ENCODE results near the gene CD300LB. TPM values are rescaled to one million over a fixed set of nuclear protein-coding genes. Genes with fewer than 3 reads are reported as not detected.
"Not testable (repeated sequence)": the region's sequence is repeated elsewhere in the genome, so short reads cannot be mapped to it uniquely, and the experiment has no call there.

The CD300LB gene
- total and polyA plus RNA-seq, 10 of the 15 experiments (the other 5 are each of a cell fraction or from before 2014, with no cell fraction given): 0.08 to 0.57 (median 0.25) TPM; not detected in 4

DNA sequence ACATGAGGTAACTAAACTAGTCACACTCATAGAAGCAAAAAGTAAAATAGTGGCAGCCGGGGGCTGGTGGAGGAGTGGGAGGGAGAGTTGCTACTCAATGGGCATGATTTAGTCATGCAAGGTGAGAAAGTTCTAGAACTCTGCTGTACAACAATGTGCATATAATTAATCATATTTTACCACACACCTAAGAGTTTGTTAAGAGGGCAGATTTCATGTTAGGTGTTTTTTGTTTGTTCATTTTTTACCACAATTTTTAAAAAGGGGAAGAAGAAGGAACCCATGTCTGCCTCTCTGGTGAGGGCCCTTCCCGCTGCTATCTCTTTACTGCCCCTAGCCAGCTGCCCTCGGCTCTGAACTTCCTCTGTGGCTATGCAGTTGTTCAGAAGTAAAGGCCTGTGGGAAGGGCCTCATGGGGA, 11.2 kb downstream of the CD300LB start (continued):
- TF ChIP-seq SMAD1 (IDR thresholded peaks at IDR 0.05; ENCODE audit: low read depth, partially characterized antibody) (no peak), NFIC (IDR thresholded peaks at IDR 0.05; ENCODE audit: low read depth, low read length) (peak; percentile 24; the same call in 1 of the 2 replicates), JUND (IDR thresholded peaks at IDR 0.05; ENCODE audit: low read depth, low read length) (no peak), MEF2B (IDR thresholded peaks at IDR 0.05; ENCODE audit: partially characterized antibody, poor library complexity, severe bottlenecking) (peak; percentile 22)
- TF ChIP-seq, protein P1, sequence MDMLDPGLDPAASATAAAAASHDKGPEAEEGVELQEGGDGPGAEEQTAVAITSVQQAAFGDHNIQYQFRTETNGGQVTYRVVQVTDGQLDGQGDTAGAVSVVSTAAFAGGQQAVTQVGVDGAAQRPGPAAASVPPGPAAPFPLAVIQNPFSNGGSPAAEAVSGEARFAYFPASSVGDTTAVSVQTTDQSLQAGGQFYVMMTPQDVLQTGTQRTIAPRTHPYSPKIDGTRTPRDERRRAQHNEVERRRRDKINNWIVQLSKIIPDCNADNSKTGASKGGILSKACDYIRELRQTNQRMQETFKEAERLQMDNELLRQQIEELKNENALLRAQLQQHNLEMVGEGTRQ (IDR thresholded peaks at IDR 0.05; ENCODE audit: borderline replicate concordance, low read depth, low read length): no peak; the same call in 1 of the 2 replicates

DNA sequence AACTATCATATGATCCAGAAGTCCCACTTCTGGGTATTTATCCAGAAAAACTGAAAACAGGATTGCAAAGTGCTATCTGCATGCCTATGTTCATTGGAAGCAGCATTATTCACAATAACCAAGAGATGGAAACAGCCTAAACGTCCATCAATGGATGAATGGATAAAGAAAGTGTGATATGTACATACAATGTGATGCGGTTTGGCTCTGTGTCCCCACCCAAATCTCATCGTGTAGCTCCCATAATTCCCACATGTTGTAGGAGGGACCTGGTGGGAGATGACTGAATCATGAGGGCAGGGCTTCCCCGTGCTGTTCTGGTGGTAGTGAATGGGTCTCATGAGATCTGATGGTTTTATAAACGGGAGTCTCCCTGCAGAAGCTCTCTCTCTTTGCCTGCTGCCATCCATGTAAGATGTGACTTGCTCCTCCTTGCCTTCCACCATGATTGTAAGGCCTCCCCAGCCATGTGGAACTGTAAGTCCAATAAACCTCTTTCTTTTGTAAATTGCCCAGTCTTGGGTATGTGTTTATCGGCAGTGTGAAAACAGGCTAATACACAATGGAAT, 12.8 kb downstream of the CD300LB start:
- not testable (repeated sequence) for FAIRE-seq

More for the DNA sequence above, 12.8 kb downstream of the CD300LB start:
- H3K4me2 ChIP-seq (ENCODE audit: control insufficient read depth, insufficient read depth); H3K27me3 ChIP-seq (replicated peaks in 1 of 2; ENCODE audit: control insufficient read depth in 2 of 2, insufficient read depth in 2 of 2, low read length in 1 of 2); intact Hi-C loops (cut with micrococcal nuclease; ENCODE audit: unreplicated experiment); H2AFZ ChIP-seq (ENCODE audit: control insufficient read depth, low read depth, low read length); H3K9ac ChIP-seq (ENCODE audit: control insufficient read depth, insufficient read depth, low read length); H4K20me1 ChIP-seq (ENCODE audit: control insufficient read depth, insufficient read depth); BruUV-seq (replicated peaks); ATAC-seq; H3K4me3 ChIP-seq; H3K27ac ChIP-seq (ENCODE audit: control insufficient read depth, insufficient read depth); DNase-seq (ENCODE audit: low read depth, low spot score); H3K79me2 ChIP-seq (ENCODE audit: control insufficient read depth, insufficient read depth, low read length); H3K36me3 ChIP-seq (ENCODE audit: control insufficient read depth in 2 of 2, insufficient read depth in 2 of 2, low read length in 1 of 2): not testable (repeated sequence)
- SMC1A ChIA-PET (ENCODE audit: uncharacterized antibody, unreplicated experiment): interaction anchor here (1.0 to 1.6 kb wide), 2 partner anchors 9 to 10 kb away, joined by 5 to 6 read pairs; no protein-coding TSS in a partner anchor
- 60% methylated on average over 6 of the region's 6 CpGs for WGBS (ENCODE audit: insufficient coverage, insufficient replicate concordance, low lambda C conversion rate, missing lambda C conversion rate)
- CTCF ChIA-PET: interaction anchor here (0.7 to 1.4 kb wide), 3 partner anchors 9 to 61 kb away, joined by 3 to 5 read pairs (median 3); no protein-coding TSS in a partner anchor
- H3K4me1 ChIP-seq (ENCODE audit: control insufficient read depth, insufficient read depth, low read length): peaks cover 10% of the 10 kb centered on the region
- in situ Hi-C loops (cut with MboI): loop anchor here (10.0 kb wide), 1 partner anchor 56 kb away; no protein-coding TSS in a partner anchor
- peaks cover 10% of the 10 kb centered on the region for H3K9me3 ChIP-seq (replicated peaks; ENCODE audit: control insufficient read depth, insufficient read depth, low read length)
- RAD21 ChIA-PET (ENCODE audit: unreplicated experiment): interaction anchor here (1.1 kb wide), 1 partner anchor 10 kb away, joined by 6 read pairs; no protein-coding TSS in a partner anchor
- POLR2A ChIA-PET: interaction anchor here (1.3 kb wide), 1 partner anchor 12 kb away, joined by 3 read pairs; the partner anchor contains the start of gene CD300LB

Data from GM12878 (cell line).